GM18870 (cell line): ENCODE measurements around the gene RYR3.

Source experiments
- ATAC-seq: cut with Tn5 transposase; IDR thresholded peaks from one replicate; pipeline ENCODE4 v1.9.1; 2021; ENCODE audit warnings: moderate library complexity; ENCODE audit not compliant: unreplicated experiment

RYR3 gene

GRCh38 chr15:33310481-33311311 lies at the start of gene RYR3:
Gene RYR3, plus strand, starts transcription at chr15:33310967. Its CDS starts 79 bp downstream, at chr15:33311046.
- ATAC-seq, result no peak

GRCh38 chr15:33262306-33262705 lies 48.5 kb upstream of the RYR3 start:
- ATAC-seq, result no peak

GRCh38 chr15:33277689-33278088 lies 33.1 kb upstream of the RYR3 start:
- ATAC-seq, result no peak

- no peak for ATAC-seq
Measured at GRCh38 chr15:33278816-33279612, 31.8 kb upstream of the RYR3 start.

- ATAC-seq, result no peak
Measured at GRCh38 chr15:33279613-33280205, 31.1 kb upstream of the RYR3 start.

GRCh38 chr15:33282226-33283020 lies 28.3 kb upstream of the RYR3 start:
- ATAC-seq, result no peak

GRCh38 chr15:33283576-33283975 lies 27.2 kb upstream of the RYR3 start:
- ATAC-seq, result no peak

GRCh38 chr15:33284336-33284735 lies 26.4 kb upstream of the RYR3 start:
- no peak for ATAC-seq

GRCh38 chr15:33292717-33293307 lies 18.0 kb upstream of the RYR3 start:
- no peak for ATAC-seq

- no peak for ATAC-seq
Measured at GRCh38 chr15:33293713-33294334, 16.9 kb upstream of the RYR3 start.

- no peak for ATAC-seq
Measured at GRCh38 chr15:33296050-33296449, 14.7 kb upstream of the RYR3 start.

GRCh38 chr15:33296856-33297255 lies 13.9 kb upstream of the RYR3 start:
- ATAC-seq, result no peak

- ATAC-seq, result no peak
Measured at GRCh38 chr15:33298631-33299030, 12.1 kb upstream of the RYR3 start.

GRCh38 chr15:33304924-33305323 lies 5.8 kb upstream of the RYR3 start:
- no peak for ATAC-seq

- no peak for ATAC-seq
Measured at GRCh38 chr15:33309602-33310276, 1.0 kb upstream of the RYR3 start.

GRCh38 chr15:33311312-33311971 lies 675 bp downstream of the RYR3 start:
- no peak for ATAC-seq

GRCh38 chr15:33313491-33313890 lies 2.7 kb downstream of the RYR3 start:
- ATAC-seq, result no peak

GRCh38 chr15:33314069-33314468 lies 3.3 kb downstream of the RYR3 start:
- ATAC-seq, result no peak

GRCh38 chr15:33315044-33315443 lies 4.3 kb downstream of the RYR3 start:
- ATAC-seq, result no peak
